Activated CD8-positive, alpha-beta T cell treated with anti-CD3 and anti-CD28 coated beads, Interleukin-2, amount 10 ng/mL, durations not matched to agents 7 days and 5 days (primary cell): ENCODE results near the gene TAP2. TPM values are rescaled to one million over a fixed set of nuclear protein-coding genes. Genes with fewer than 3 reads are reported as not detected.

ENCODE experiments used
- ATAC-seq: fragments of 150-1000 bp; cut with Tn5 transposase; one replicate; pipeline ENCODE4 v1.10.0; 2021; ENCODE audit warnings: moderate library complexity
- CTCF ChIA-PET: fragments of 350-600 bp; sonication (Branson Sonifier 250); formaldehyde crosslinking; loops from one replicate; lab custom pipeline; 2021; ENCODE audit warnings: antibody characterized with exemption; lab: Charles Lee
- POLR2A ChIA-PET: fragments of 350-600 bp; sonication (Branson Sonifier 250); formaldehyde crosslinking; loops from one replicate; lab custom pipeline; 2021; ENCODE audit warnings: antibody characterized with exemption; lab: Charles Lee
- DNase-seq: peaks from one replicate; pipeline ENCODE4 v3.0.0-alpha.2; 2020
- H3K27ac Mint-ChIP-seq: one replicate; pipeline ENCODE4 v1.8.0; 2021; ENCODE audit warnings: mild to moderate bottlenecking, mixed read lengths
- H3K27me3 Mint-ChIP-seq: one replicate; pipeline ENCODE4 v1.8.0; 2021; ENCODE audit warnings: low read depth, mixed read lengths
- H3K36me3 Mint-ChIP-seq: one replicate; pipeline ENCODE4 v1.8.0; 2021; ENCODE audit warnings: low read depth, mixed read lengths
- H3K4me1 Mint-ChIP-seq: one replicate; pipeline ENCODE4 v1.8.0; 2021; ENCODE audit warnings: low read depth, mixed read lengths
- H3K4me3 Mint-ChIP-seq: one replicate; pipeline ENCODE4 v1.8.0; 2021; ENCODE audit warnings: mild to moderate bottlenecking, mixed read lengths
- H3K9me3 Mint-ChIP-seq: one replicate; pipeline ENCODE4 v1.8.0; 2022; ENCODE audit warnings: mixed read lengths; ENCODE audit not compliant: insufficient read depth
- total RNA-seq, 2 experiments: library from RNA; stranded (reverse); gene quantifications; one replicate each; pipeline ENCODE4 v1.2.3, GENCODE V29; 2021

TAP2 gene
- total RNA-seq, 2 experiments from 2014 or later: 145 to 159 TPM

DNA sequence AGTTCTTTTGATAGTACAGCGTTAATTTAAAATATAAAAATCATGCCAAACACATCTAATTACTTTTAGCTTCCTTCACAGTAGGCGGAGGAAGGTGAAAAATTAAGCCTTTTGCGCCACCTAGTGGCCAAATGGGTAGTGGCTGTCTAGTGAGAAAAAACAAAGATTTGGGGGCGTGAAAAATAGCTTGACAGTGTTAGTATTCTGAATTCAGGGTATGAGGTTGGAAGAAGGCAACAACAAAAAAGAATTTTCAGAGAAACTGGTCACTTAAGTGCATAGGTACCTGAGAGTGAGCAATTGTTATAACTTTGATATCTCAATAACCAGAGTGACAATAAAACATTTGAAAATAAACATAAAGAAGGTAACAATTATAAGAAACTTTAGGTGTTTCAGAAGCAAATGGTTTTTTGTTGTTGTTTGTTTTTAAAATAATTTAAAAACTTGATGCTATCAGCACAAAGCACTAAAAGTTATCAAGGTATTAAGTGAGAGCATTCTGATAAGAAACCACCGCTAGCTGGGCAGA, 29.8 kb upstream of the TAP2 start:
- Mint-ChIP-seq H3K9me3 (no peaks in the 10 kb centered on the region), H3K27me3 (peaks cover 3% of the 10 kb centered on the region), H3K27ac (no peak overlapping the region), H3K4me1 (peaks cover 35% of the 10 kb centered on the region), H3K4me3 (no peak overlapping the region), H3K36me3 (peaks cover 15% of the 10 kb centered on the region)
- DNase-seq (peak; percentile 93), ATAC-seq (peak; percentile 77)
- ChIA-PET CTCF (interaction anchor here (0.7 to 10.6 kb wide), 69 partner anchors 9 to 622 kb away, joined by 3 to 512 read pairs (median 5); partner anchors contain the start of genes HLA-DMA, HLA-DPB1, HLA-DRA and PSMB8), POLR2A (interaction anchor here (0.9 to 10.3 kb wide), 8 partner anchors 10 to 686 kb away, joined by 3 to 240 read pairs (median 6); partner anchors contain the start of genes HLA-DMA, PSMB8, PSMB9 and TAP1)

DNA sequence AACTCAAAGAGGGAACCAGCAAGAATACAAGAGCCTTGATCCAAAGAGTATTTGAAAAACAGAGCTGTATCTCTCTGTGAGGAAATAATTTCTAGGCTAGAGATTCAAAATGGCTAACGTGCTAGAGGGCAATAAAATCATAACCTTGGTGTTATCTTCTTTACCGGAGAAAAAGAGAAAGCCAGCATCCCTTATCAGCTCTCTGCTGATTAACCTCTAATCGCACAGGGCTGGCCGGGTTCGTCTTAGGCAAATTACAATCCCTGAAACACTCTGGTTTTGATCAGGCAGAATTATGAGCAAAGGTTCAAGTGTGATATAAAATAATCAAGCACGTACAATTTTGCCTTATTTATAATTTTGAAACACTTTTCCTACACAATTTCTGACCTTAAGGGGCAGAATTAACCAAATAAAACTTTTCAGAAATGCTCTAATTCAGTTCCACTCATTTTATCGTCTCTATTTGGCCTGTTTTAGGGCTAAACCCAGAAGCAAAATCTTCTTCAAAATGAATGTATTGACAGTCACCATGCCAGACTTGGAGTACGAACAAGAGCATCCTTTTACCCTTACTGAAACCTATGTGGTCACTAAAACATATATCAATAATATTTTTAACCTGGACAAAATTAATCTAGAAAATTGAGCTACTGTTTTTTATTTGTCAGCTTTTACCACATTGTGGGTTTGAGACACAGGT, 29.2 kb upstream of the TAP2 start:
- H3K36me3 Mint-ChIP-seq: peaks cover 19% of the 10 kb centered on the region
- peaks cover 3% of the 10 kb centered on the region for H3K27me3 Mint-ChIP-seq
- peak overlapping the region; percentile 92 for H3K27ac Mint-ChIP-seq
- peaks cover 35% of the 10 kb centered on the region for H3K4me1 Mint-ChIP-seq
- CTCF ChIA-PET: interaction anchor here (0.7 to 10.6 kb wide), 68 partner anchors 10 to 622 kb away, joined by 3 to 512 read pairs (median 6); partner anchors contain the start of genes HLA-DMA, HLA-DPB1, HLA-DRA and PSMB8
- POLR2A ChIA-PET: interaction anchor here (0.9 to 10.3 kb wide), 9 partner anchors 10 to 685 kb away, joined by 3 to 240 read pairs (median 5); partner anchors contain the start of genes HLA-DMA, PSMB8, PSMB9 and TAP1
- ATAC-seq: peak; percentile 32
- H3K4me3 Mint-ChIP-seq: peak overlapping the region; percentile 54
- no peak for DNase-seq
- no peaks in the 10 kb centered on the region for H3K9me3 Mint-ChIP-seq

- no peak for DNase-seq
- Mint-ChIP-seq H3K27me3 (peaks cover 3% of the 10 kb centered on the region), H3K36me3 (peaks cover 19% of the 10 kb centered on the region), H3K4me3 (peak overlapping the region; percentile 54), H3K4me1 (peaks cover 35% of the 10 kb centered on the region), H3K27ac (peak overlapping the region; percentile 92), H3K9me3 (no peaks in the 10 kb centered on the region)
- CTCF ChIA-PET: interaction anchor here (0.8 to 10.6 kb wide), 29 partner anchors 10 to 621 kb away, joined by 3 to 512 read pairs (median 12); partner anchors contain the start of genes HLA-DMA, HLA-DRA, PSMB8 and PSMB9
- POLR2A ChIA-PET: interaction anchor here (0.8 to 10.3 kb wide), 7 partner anchors 9 to 1003 kb away, joined by 3 to 240 read pairs (median 4); partner anchors contain the start of genes PSMB8, PSMB9, TAP1 and TAP2
- peak; percentile 76 for ATAC-seq
Observed at GRCh38 chr6:32867022-32867477, 28.5 kb upstream of the TAP2 start.

DNA sequence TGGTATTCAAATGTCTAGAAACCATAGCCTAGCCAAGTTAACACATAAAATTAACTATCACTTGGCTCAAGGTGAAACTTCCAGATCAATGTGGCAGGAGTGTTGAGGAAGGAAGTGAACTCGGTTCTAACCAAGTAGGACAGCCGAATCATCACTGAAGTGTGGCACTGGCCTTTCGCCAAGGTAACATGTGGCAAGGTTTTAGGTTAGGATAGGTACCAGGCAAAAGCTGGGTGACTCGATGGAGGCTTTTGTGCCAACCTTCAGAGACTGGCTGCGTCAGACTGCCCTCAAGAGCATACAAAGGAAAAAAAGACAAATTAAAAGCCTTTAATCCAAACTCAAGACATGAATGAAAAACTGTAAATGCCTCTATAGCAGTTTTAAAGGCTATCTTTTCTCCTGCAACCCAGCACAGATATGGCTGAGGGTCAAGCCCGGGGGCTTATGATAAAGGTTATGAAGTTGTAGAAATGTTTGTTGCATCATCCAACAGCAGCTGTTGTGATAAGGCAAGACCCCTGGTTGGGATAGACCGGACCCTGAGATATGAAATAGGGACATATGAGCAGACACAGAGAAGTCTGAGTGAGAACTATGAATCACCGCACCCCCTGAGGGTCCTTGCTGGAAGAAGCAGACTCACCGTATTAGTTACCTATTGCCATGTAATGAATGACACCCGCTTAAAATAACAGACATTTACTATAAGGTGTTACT, 27.3 kb upstream of the TAP2 start:
- Mint-ChIP-seq H3K36me3 (peaks cover 29% of the 10 kb centered on the region), H3K9me3 (no peaks in the 10 kb centered on the region), H3K4me3 (no peak overlapping the region), H3K27me3 (peaks cover 3% of the 10 kb centered on the region), H3K4me1 (peaks cover 35% of the 10 kb centered on the region), H3K27ac (peak overlapping the region; percentile 66)
- POLR2A ChIA-PET: interaction anchor here (1.0 to 10.3 kb wide), 3 partner anchors 11 to 106 kb away, joined by 3 to 240 read pairs (median 82); partner anchors contain the start of genes PSMB8, PSMB9, TAP1 and TAP2
- ATAC-seq: no peak
- DNase-seq: no peak
- CTCF ChIA-PET: interaction anchor here (0.5 to 10.6 kb wide), 3 partner anchors 9 to 40 kb away, joined by 3 to 512 read pairs (median 236); partner anchors contain the start of genes PSMB8, PSMB9, TAP1 and TAP2

DNA sequence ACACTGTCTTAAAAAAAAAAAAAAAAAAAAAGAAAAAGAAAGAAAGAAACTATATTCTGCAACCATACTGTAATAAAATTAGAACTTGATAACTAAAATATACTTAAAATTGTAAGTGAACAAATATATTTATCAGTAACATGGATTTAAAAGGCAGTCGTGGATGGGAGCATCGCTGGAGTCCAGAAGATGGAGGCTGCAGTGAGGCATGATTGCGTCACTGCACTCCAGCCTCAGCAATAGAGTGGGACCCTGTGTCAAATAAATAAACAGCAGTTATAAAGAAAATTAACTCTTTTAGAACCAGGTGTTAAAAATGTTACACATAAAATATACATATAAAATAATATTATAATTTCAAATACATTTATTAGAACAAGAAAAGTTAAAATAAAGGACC, 24.2 kb upstream of the TAP2 start:
- POLR2A ChIA-PET: interaction anchor here (1.3 to 10.3 kb wide), 3 partner anchors 9 to 109 kb away, joined by 5 to 240 read pairs (median 12); partner anchors contain the start of genes PSMB8, PSMB9, TAP1 and TAP2
- Mint-ChIP-seq H3K27ac (no peak overlapping the region), H3K9me3 (no peaks in the 10 kb centered on the region), H3K36me3 (peaks cover 51% of the 10 kb centered on the region), H3K27me3 (no peaks in the 10 kb centered on the region), H3K4me3 (no peak overlapping the region), H3K4me1 (peaks cover 54% of the 10 kb centered on the region)
- DNase-seq (no peak), ATAC-seq (no peak)
- CTCF ChIA-PET: interaction anchor here (1.6 to 10.6 kb wide), 3 partner anchors 6 to 122 kb away, joined by 5 to 512 read pairs (median 236); partner anchors contain the start of genes PSMB8, PSMB9, TAP1 and TAP2

GRCh38 chr6:32860674-32861073, 22.1 kb upstream of the TAP2 start:
- ATAC-seq (no peak), DNase-seq (no peak)
- Mint-ChIP-seq H3K4me3 (no peak overlapping the region), H3K27ac (no peak overlapping the region), H3K36me3 (peaks cover 69% of the 10 kb centered on the region), H3K9me3 (no peaks in the 10 kb centered on the region), H3K27me3 (no peaks in the 10 kb centered on the region), H3K4me1 (peaks cover 51% of the 10 kb centered on the region)
- ChIA-PET POLR2A (interaction anchor here (9.1 kb wide), 1 partner anchor 19 kb away, joined by 812 read pairs; the partner anchor contains the start of genes PSMB8 and TAP2), CTCF (interaction anchor here (8.0 to 9.6 kb wide), 2 partner anchors 7 to 21 kb away, joined by 236 to 400 read pairs; partner anchors contain the start of gene TAP2)

DNA sequence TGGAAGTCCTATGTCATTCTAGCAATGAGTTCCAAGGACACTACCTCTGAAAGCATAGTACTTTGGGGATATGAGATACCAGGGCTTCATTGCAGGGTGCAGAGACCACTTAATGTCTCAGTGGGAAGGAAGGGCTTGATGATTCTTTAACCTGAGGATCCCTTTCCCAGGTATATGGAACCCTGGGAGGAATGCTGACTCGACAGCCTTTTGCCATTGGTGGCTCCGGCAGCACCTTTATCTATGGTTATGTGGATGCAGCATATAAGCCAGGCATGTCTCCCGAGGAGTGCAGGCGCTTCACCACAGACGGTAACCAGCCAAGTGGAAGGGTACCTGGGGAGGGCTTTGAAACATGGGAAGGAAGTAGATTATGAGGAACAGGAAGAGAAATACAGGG, 19.7 kb upstream of the TAP2 start:
- ATAC-seq (no peak), DNase-seq (no peak)
- CTCF ChIA-PET: interaction anchor here (0.9 to 9.6 kb wide), 7 partner anchors 9 to 126 kb away, joined by 3 to 400 read pairs (median 6); partner anchors contain the start of genes BRD2 and TAP2
- no peaks in the 10 kb centered on the region for H3K9me3 Mint-ChIP-seq
- POLR2A ChIA-PET: interaction anchor here (0.7 to 9.1 kb wide), 5 partner anchors 10 to 126 kb away, joined by 3 to 812 read pairs (median 4); partner anchors contain the start of genes PSMB8 and TAP2
- no peak overlapping the region for H3K4me3 Mint-ChIP-seq
- peak overlapping the region; percentile 60 for H3K27ac Mint-ChIP-seq
- peaks cover 78% of the 10 kb centered on the region for H3K36me3 Mint-ChIP-seq
- no peaks in the 10 kb centered on the region for H3K27me3 Mint-ChIP-seq
- H3K4me1 Mint-ChIP-seq: peaks cover 48% of the 10 kb centered on the region

GRCh38 chr6:32857156-32857891, 18.8 kb upstream of the TAP2 start:
- Mint-ChIP-seq H3K4me3 (no peak overlapping the region), H3K27ac (peak overlapping the region; percentile 60), H3K9me3 (no peaks in the 10 kb centered on the region), H3K27me3 (no peaks in the 10 kb centered on the region), H3K36me3 (peaks cover 82% of the 10 kb centered on the region), H3K4me1 (peaks cover 48% of the 10 kb centered on the region)
- ATAC-seq (no peak), DNase-seq (no peak)
- CTCF ChIA-PET: interaction anchor here (0.5 to 9.6 kb wide), 7 partner anchors 10 to 625 kb away, joined by 3 to 400 read pairs (median 9); partner anchors contain the start of genes BRD2, HLA-DMA and TAP2
- POLR2A ChIA-PET: interaction anchor here (0.6 to 9.1 kb wide), 7 partner anchors 10 to 127 kb away, joined by 3 to 812 read pairs (median 4); partner anchors contain the start of genes PSMB8 and TAP2

DNA sequence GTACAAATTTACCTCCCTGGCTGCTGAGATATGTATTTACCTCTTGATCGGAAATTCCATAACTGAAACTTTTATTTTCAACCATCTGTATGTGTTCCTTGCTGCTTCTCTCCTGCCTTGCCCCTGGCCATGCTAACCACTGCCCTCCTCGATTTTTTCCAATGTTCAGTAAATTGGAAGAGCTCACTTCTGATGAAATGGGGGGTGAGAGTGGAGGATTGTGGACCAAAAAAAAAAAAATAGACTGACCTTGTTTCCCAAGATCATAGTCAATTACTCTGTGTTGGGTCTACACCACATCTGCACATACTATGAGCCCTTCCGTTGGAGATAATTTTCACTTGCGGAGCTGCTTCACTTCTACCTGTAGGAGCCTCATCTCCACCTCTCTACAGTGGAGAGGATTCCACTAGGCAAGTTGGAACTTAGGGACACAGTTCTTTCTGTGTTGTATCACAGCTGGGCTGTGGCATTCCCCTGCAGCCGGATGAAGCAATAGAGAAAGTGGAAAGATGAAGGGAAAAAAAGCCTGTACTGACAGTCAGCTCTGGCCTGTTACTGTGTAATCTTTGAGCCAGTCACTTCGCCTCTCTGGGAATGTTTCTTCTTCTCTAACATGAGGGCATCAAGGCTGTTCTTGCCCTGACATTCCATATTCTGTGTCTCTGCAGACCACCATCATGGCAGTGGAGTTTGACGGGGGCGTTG, 17.1 kb upstream of the TAP2 start:
- H3K4me1 Mint-ChIP-seq: peaks cover 55% of the 10 kb centered on the region
- no peaks in the 10 kb centered on the region for H3K9me3 Mint-ChIP-seq
- H3K27me3 Mint-ChIP-seq: no peaks in the 10 kb centered on the region
- H3K36me3 Mint-ChIP-seq: peaks cover 84% of the 10 kb centered on the region
- ChIA-PET CTCF (interaction anchor here (0.8 to 9.6 kb wide), 12 partner anchors 11 to 611 kb away, joined by 3 to 400 read pairs (median 8); partner anchors contain the start of genes HLA-DMA, PSMB8 and TAP2), POLR2A (interaction anchor here (1.0 to 9.1 kb wide), 7 partner anchors 9 to 394 kb away, joined by 3 to 812 read pairs (median 21); partner anchors contain the start of genes BRD2, PSMB8 and TAP2)
- H3K4me3 Mint-ChIP-seq: peak overlapping the region; percentile 97
- ATAC-seq (no peak), DNase-seq (peak; percentile 19)
- H3K27ac Mint-ChIP-seq: peak overlapping the region; percentile 100
